Stimulated activated CD4-positive, alpha-beta T cell treated with anti-CD3 and anti-CD28 coated beads, Interleukin-15, amount 100 ng/mL, for 48 hours (primary cell): ENCODE measurements around the gene NPFFR1.

Experiments used
- DNase-seq, 2 donors: peaks; one replicate each; pipeline ENCODE4 v3.0.0-alpha.2; 2020; ENCODE audit warnings: low read depth in 2 of 2

NPFFR1 gene

GRCh38 chr10:70283445-70284399 is at the start of gene NPFFR1:
NPFFR1 (minus strand) TSS chr10:70284004; CDS start chr10:70283676, 328 bp downstream.
- DNase-seq, result no peak

DNA sequence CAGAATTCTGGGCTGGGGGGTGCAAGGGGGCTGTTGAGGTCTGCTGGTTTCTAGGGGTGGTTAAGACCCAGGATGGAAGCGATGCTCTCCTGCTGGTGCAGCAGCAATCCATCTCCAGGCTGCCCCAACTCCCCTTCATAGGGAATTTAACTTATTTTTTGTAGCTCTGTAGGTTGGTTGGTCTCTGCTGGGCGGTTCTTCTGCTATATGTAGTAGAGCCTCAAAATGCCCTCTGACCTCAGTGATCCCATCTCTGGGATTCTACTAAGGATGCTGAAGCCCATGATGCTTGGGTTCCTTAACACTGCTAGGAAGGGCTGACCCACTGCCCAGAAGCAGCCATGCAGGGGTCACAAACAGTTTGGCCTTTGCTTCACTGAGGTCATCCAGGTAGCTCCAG is 49.5 kb upstream of the NPFFR1 start:
- no peak for DNase-seq

GRCh38 chr10:70331486-70332268 is 47.9 kb upstream of the NPFFR1 start:
- DNase-seq, result no peak

GRCh38 chr10:70331160-70331485 is 47.3 kb upstream of the NPFFR1 start:
- no peak for DNase-seq

DNA sequence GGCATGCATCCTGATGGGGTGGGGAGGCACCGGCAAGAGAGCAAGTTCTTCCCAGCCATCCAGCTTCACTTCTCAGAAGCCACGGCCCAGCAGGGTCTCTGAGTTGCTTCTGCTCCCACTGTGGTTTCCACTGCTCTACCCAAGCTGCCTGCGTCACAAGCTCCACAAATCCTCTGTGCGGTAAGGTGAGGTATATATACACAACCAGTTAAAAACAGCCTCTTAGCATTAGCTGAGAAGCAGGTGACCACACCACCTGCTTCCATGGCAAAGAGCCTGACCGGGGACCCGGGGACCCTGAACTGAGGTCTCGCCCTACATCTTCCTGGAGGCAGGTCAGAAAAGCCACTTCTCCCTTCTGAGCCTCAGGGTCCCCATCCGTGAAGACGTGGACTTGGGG is 46.9 kb upstream of the NPFFR1 start:
- no peak for DNase-seq

- no peak for DNase-seq
These were observed 45.2 kb upstream of the NPFFR1 start for GRCh38 chr10:70328967-70329366.

DNA sequence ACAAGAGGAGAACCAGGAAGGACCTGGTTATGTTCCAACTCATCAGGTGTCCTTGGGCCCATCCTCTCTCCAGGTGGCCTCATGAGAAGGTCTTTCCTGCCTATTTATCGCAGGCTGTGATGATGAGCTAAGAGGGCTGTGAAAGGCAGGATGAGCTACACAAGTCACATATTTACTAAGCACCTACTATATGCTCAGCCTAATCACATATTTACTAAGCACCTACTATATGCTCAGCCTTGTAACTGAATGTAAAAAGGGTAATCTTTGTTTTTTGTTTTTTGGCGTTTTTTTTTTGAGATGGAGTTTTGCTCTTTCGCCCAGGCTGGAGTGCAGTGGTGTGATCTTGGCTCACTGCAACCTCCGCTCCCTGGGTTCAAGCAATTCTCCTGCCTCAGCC is 44.2 kb upstream of the NPFFR1 start:
- DNase-seq, result no peak

GRCh38 chr10:70324951-70325781 is 41.4 kb upstream of the NPFFR1 start:
- no peak for DNase-seq

- no peak for DNase-seq
These were observed 40.6 kb upstream of the NPFFR1 start for GRCh38 chr10:70324339-70324861.

GRCh38 chr10:70323697-70324338 is 40.0 kb upstream of the NPFFR1 start:
- DNase-seq, result no peak

- no peak for DNase-seq
These were observed 39.4 kb upstream of the NPFFR1 start for GRCh38 chr10:70323138-70323696.

GRCh38 chr10:70321897-70322890 is 38.4 kb upstream of the NPFFR1 start:
- no peak for DNase-seq

GRCh38 chr10:70321233-70321632 is 37.4 kb upstream of the NPFFR1 start:
- no peak for DNase-seq

GRCh38 chr10:70320751-70321150 is 36.9 kb upstream of the NPFFR1 start:
- DNase-seq, result no peak

DNA sequence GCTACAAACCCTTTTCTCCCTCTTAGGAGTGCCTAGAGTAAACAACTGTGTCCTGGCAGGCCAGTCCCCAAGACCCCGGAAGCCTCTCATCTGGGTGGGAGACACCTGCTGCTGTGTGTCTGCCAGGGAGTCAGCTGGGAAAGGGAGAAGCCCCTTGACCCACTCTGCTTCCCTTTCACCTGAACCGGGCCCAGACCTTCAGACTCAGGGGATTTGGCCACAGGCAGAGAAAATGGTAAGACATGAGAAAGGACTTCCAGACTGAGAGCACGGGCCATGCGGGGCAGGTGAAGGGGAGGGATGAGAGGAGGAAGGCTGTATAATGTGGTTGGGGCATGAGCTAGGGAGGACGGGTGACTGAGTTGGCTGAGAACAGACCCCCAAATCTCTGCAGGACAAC is 36.0 kb upstream of the NPFFR1 start:
- no peak for DNase-seq

GRCh38 chr10:70319183-70319582 is 35.4 kb upstream of the NPFFR1 start:
- DNase-seq, result no peak

GRCh38 chr10:70317943-70318318 is 34.1 kb upstream of the NPFFR1 start:
- DNase-seq, result no peak

DNA sequence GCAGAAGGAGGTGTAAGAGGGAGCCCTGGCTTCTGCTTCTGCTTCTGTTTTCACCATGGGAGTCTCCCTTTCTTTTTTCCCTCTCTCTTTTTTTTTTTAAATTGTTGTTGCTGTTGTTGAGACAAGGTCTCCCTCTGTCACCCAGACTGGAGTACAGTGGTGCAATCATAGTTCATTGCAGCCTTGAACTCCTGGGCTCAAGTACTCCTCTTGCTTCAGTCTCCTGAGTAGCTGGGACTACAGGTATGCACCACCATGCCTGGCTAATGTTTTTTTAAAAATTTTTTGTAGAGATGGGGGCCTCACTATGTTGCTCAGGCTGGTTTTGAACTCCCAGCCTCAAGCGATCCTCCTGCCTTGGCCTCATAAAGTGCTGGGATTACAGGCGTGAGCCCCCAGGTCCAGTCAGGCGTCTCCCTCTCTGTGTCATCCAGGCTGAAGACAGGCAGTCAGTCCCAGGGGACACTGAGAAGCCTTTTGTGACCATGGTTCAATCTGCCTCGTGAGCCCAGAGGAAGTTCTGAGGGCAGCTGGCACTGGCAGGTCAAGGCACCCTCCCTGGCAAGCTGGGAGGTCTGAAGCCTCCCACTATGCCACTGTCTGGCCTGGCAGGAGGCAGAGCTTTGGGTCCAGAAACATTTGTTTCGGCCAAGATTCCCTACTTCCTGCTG is 33.6 kb upstream of the NPFFR1 start:
- DNase-seq, result no peak

GRCh38 chr10:70315815-70316214 is 32.0 kb upstream of the NPFFR1 start:
- DNase-seq, result no peak
